NT2/D1 (cell line): ENCODE measurements around the gene CAPN9.

Experiments
- YY1 ChIP-seq: IDR thresholded peaks from 2 replicates; pipeline ENCODE4 v1.6.1; 2011; ENCODE audit not compliant: insufficient read length, insufficient read depth
- ZNF274 ChIP-seq: IDR thresholded peaks from 2 replicates; pipeline ENCODE4 v1.6.1; 2011; ENCODE audit warnings: mild to moderate bottlenecking, low read depth, low read length

DNA sequence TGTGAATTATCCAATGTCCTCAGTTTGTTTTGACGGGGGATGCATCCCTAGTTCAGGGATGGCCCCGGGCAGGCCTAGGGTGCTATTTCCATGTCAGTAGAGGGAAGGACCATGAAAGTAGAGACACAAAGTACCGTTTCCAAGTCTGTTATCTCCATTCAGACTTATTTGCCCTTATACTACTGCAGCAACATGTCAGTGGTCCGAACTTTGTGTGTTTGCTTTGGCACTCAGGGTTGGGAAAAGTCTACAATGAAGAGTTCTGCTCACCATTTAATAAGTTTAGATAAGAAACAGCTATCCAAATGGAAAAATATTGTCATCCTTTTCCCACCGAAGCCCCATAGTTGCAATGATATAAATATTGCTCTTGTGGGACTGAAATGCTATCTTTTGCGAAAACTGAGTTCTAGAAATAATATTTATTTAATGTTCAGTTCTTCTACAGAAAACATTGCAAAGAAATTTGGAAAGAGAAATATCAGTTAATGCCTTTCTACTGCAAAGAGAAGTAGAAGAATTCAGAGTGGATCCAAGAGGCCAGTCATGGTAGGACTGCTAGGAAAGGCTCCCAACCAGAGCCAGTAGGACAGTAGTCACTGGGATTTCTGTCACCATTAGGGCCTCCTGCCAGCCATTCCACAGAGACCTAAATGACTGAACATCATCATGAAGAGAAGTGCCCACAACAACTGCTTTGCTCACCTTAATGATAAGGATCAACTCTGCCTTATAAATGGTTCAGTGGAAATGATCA lies 21.8 kb upstream of the CAPN9 start:
- no peak for TF ChIP-seq ZNF274
- TF ChIP-seq YY1, result no peak
